ENCODE results near the gene GPR108. TPM values are rescaled to one million over a fixed set of nuclear protein-coding genes. Genes with fewer than 3 reads are reported as not detected.

The GPR108 gene
- total RNA-seq, 1 experiment from 2014 or later = 36.4 TPM

DNA sequence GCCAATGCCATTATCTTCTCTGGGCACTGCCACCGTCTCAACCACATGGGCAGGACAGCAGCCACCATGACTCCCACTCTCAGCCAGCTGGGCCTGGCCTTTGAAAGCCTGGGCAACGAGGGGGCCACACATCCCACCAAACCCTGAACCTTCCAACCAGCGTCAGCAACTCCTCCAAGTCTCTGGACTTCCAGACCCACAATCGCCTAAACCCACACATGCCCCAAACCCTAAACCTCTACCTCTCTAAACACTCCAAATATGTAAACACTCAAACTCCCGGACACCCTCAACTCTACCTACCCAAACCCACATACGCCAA, 17.9 kb downstream of the GPR108 start:
- POLR2A ChIA-PET (ENCODE audit: low non-redundant PET) = no interaction called here
- H3K27me3 ChIP-seq (replicated peaks; ENCODE audit: insufficient read depth, low read depth, low read length, poor library complexity) = no peaks in the 10 kb centered on the region

DNA sequence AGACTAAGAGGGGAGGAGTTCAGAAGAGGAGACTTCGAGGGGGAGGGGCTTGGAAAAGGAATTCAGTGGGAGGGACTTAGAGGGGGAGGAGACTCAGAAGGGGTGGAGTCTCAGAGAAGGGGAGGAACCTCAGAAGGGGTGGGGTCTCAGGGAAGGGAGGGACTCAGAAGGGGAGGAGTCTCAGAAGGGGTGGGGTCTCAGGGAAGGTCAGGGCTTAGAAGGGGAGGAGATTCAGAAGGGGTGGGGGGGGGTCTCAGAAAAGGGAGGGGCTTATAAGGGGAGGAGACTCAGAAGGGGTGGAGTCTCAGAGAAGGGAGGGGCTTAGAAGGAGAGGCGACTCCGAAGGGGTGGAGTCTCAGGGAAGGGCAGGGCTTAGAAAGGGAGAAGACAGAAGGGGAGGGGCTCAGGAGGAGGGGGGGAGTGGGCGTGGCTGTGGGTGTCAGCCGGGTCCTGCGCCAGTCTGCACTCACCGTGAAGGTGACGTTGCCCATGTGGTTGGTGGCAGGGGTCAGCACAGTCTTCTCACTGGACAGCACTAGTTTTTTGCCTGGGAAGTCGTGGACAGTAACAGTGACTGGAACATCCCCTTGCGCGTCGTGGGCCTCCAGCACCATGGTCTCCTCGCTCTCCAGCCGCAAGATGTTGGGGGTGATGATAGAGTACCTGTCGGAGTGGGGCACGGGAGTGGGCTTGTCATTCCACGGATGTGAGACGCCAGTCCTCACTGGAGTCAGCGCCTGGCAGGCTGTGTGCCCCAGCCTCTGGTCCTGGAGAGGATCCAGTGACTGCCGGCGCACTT, 18.4 kb downstream of the GPR108 start:
- TF ChIP-seq, protein P1, sequence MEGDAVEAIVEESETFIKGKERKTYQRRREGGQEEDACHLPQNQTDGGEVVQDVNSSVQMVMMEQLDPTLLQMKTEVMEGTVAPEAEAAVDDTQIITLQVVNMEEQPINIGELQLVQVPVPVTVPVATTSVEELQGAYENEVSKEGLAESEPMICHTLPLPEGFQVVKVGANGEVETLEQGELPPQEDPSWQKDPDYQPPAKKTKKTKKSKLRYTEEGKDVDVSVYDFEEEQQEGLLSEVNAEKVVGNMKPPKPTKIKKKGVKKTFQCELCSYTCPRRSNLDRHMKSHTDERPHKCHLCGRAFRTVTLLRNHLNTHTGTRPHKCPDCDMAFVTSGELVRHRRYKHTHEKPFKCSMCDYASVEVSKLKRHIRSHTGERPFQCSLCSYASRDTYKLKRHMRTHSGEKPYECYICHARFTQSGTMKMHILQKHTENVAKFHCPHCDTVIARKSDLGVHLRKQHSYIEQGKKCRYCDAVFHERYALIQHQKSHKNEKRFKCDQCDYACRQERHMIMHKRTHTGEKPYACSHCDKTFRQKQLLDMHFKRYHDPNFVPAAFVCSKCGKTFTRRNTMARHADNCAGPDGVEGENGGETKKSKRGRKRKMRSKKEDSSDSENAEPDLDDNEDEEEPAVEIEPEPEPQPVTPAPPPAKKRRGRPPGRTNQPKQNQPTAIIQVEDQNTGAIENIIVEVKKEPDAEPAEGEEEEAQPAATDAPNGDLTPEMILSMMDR (conservative IDR thresholded peaks at IDR 0.05; ENCODE audit: low read depth, low read length) = no peak
- no peak for TF ChIP-seq EZH2 (IDR thresholded peaks at IDR 0.05; ENCODE audit: borderline replicate concordance, low read depth, low read length, poor library complexity, severe bottlenecking)
- Histone ChIP-seq H3K4me1 (ENCODE audit: insufficient read depth, low read length, poor library complexity, severe bottlenecking) (peaks cover 4% of the 10 kb centered on the region), H3K4me3 (ENCODE audit: low read depth, low read length, poor library complexity, severe bottlenecking) (no peak overlapping the region), H3K27me3 (replicated peaks; ENCODE audit: insufficient read depth, low read depth, low read length, poor library complexity) (no peaks in the 10 kb centered on the region), H3K27ac (ENCODE audit: low read depth, low read length, poor library complexity, severe bottlenecking) (no peak overlapping the region), H3K9me3 (ENCODE audit: low read depth, low read length, poor library complexity, severe bottlenecking) (no peaks in the 10 kb centered on the region), H3K36me3 (ENCODE audit: insufficient read depth, low read length, poor library complexity, severe bottlenecking) (no peaks in the 10 kb centered on the region)
- POLR2A ChIA-PET (ENCODE audit: low non-redundant PET) = no interaction called here
- CTCF ChIA-PET = interaction anchor here (0.6 to 0.7 kb wide), 2 partner anchors 14 to 141 kb away, joined by 3 read pairs; no protein-coding TSS in a partner anchor
- no TSS peak for BruUV-seq (replicated peaks)
- intact Hi-C loops (cut with micrococcal nuclease; ENCODE audit: unreplicated experiment) = no loop called here
- peak; percentile 58 for DNase-seq (ENCODE audit: low spot score)

More for the DNA sequence above, 17.9 kb downstream of the GPR108 start:
- CTCF ChIA-PET = interaction anchor here (0.6 kb wide), 1 partner anchor 142 kb away, joined by 3 read pairs; no protein-coding TSS in a partner anchor
- no peak for DNase-seq (ENCODE audit: low spot score)
- TF ChIP-seq EZH2 (IDR thresholded peaks at IDR 0.05; ENCODE audit: borderline replicate concordance, low read depth, low read length, poor library complexity, severe bottlenecking) = no peak
- TF ChIP-seq, protein P1 (conservative IDR thresholded peaks at IDR 0.05; ENCODE audit: low read depth, low read length) = no peak
- intact Hi-C loops (cut with micrococcal nuclease; ENCODE audit: unreplicated experiment) = no loop called here
- no peaks in the 10 kb centered on the region for H3K36me3 ChIP-seq (ENCODE audit: insufficient read depth, low read length, poor library complexity, severe bottlenecking)
- no peaks in the 10 kb centered on the region for H3K9me3 ChIP-seq (ENCODE audit: low read depth, low read length, poor library complexity, severe bottlenecking)
- no peak overlapping the region for H3K27ac ChIP-seq (ENCODE audit: low read depth, low read length, poor library complexity, severe bottlenecking)
- BruUV-seq (replicated peaks) = no TSS peak
- peaks cover 4% of the 10 kb centered on the region for H3K4me1 ChIP-seq (ENCODE audit: insufficient read depth, low read length, poor library complexity, severe bottlenecking)
- H3K4me3 ChIP-seq (ENCODE audit: low read depth, low read length, poor library complexity, severe bottlenecking) = no peak overlapping the region

DNA sequence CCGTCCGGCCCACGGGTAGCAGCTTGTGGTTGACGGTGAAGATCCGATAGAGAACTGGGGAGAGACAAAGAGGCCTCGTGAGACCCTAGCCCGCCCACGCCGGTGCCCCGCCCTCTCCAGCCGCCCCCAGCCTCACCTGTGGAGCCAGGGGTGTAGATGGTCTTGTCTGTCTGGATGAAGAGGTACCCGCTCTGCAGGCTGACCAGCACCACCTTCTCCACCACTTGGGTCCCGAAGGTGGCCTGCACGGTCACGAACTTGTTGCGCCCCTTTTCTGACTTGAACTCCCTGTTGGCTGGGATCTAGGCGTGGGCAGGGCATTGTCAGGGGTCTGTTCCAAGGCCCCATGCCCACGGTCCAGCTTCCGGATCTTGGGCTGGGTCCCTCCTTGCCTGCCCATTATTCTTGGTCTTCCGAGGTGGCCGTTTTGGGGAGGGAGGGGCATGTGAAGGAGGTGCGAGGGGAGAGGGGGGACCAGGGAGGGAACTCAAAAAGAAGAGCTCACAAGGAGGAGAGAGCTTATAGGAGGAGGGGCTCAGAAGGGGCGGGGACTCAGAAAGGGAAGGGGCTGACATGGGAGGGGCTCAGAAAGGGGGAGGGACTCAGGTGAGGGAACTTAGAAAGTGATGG, 19.2 kb downstream of the GPR108 start:
- intact Hi-C loops (cut with micrococcal nuclease; ENCODE audit: unreplicated experiment) = no loop called here
- peaks cover 3% of the 10 kb centered on the region for H3K4me1 ChIP-seq (ENCODE audit: insufficient read depth, low read length, poor library complexity, severe bottlenecking)
- H3K27ac ChIP-seq (ENCODE audit: low read depth, low read length, poor library complexity, severe bottlenecking) = no peak overlapping the region
- no peaks in the 10 kb centered on the region for H3K36me3 ChIP-seq (ENCODE audit: insufficient read depth, low read length, poor library complexity, severe bottlenecking)
- H3K27me3 ChIP-seq (replicated peaks; ENCODE audit: insufficient read depth, low read depth, low read length, poor library complexity) = no peaks in the 10 kb centered on the region
- BruUV-seq (replicated peaks) = no TSS peak
- TF ChIP-seq, protein P1 (conservative IDR thresholded peaks at IDR 0.05; ENCODE audit: low read depth, low read length) = no peak
- TF ChIP-seq EZH2 (IDR thresholded peaks at IDR 0.05; ENCODE audit: borderline replicate concordance, low read depth, low read length, poor library complexity, severe bottlenecking) = no peak
- ChIA-PET POLR2A (ENCODE audit: low non-redundant PET) (no interaction called here), CTCF (interaction anchor here (0.7 kb wide), 1 partner anchor 15 kb away, joined by 3 read pairs; no protein-coding TSS in a partner anchor)
- H3K9me3 ChIP-seq (ENCODE audit: low read depth, low read length, poor library complexity, severe bottlenecking) = no peaks in the 10 kb centered on the region
- no peak for DNase-seq (ENCODE audit: low spot score)
- no peak overlapping the region for H3K4me3 ChIP-seq (ENCODE audit: low read depth, low read length, poor library complexity, severe bottlenecking)
